Stimulated activated CD4-positive, alpha-beta T cell treated with anti-CD3 and anti-CD28 coated beads, TNF-alpha, amount 100 ng/mL, for 1 hour (primary cell): ENCODE results near the gene UBE2G1.
"Not testable (repeated sequence)": the region's sequence is repeated elsewhere in the genome, so short reads cannot be mapped to it uniquely, and the experiment has no call there.

Experiments
- DNase-seq, 3 donors: peaks; one replicate each; pipeline ENCODE4 v3.0.0-alpha.2; 2020; ENCODE audit warnings: low read depth in 3 of 3, low spot score in 1 of 3

The UBE2G1 gene

DNA sequence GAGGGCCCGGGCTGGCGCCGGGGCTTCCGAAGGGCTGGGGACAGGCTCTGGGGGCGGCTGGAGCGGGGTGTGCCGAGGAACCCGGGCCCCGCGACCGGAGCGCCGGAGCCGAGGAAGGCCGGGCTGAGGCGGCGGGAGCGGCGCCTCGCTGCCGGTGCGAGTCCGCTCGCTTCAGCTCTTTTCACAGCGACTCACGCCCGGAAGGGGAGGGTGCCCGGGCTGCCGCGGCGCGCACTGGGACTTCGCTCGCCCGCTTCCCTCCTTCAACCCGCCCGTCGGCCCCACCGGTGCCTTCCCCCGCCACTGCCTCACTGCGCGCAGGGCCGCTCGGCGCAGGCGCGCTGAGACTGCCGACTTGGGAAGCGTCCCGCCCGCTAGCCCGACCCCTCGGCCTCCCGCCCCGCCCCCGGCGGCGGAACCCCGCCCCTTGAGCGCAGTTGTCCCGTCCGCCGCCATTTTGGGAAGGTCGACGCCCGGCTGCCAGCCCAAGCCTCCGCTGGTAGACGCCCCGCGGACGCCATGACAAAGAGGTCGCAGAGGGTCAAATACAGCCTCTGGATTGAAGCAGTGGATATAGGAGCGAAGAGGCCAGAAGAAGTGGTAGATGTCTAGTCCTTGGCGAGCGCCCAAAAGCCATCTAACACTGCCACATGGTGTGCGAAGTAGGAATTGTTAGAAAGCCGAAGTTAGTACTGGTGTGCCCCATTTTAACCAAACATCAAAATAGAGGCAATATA is at the start of gene UBE2G1:
Gene UBE2G1 (minus strand): TSS at position 349 of the 737 bp plus-strand sequence. CDS start 359 bp downstream, outside the sequence.
- peak; percentile 98 to 100 (median 98) for DNase-seq

GRCh38 chr17:4412933-4413831 is 46.7 kb upstream of the UBE2G1 start:
- peak; percentile 68 to 92 (median 75) for DNase-seq

- DNase-seq: no peak
Observed at GRCh38 chr17:4411201-4411600, 44.7 kb upstream of the UBE2G1 start.

- no peak for DNase-seq
Observed at GRCh38 chr17:4409659-4410058, 43.2 kb upstream of the UBE2G1 start.

- no peak for DNase-seq
Observed at GRCh38 chr17:4407851-4408250, 41.4 kb upstream of the UBE2G1 start.

GRCh38 chr17:4407216-4407615 is 40.7 kb upstream of the UBE2G1 start:
- no peak for DNase-seq

DNA sequence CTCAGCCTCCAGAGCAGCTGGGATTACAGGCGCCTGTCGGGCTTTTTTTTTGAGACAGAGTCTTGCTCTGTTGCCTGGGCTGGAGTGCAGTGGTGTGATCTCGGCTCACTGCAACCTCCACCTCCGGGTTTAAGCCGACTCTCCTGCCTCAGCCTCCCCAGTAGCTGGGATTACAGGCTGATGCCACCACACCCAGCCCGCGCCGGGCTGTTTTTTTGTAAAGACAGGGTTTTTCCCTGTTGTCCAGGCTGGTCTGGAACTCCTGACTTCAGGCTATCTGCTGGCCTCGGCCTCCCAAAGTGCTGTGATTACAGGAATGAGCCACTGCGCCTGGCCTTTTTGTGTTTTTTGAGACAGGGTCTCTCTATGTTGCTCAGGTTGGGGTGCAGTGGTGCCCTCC is 39.9 kb upstream of the UBE2G1 start:
- no peak for DNase-seq

DNA sequence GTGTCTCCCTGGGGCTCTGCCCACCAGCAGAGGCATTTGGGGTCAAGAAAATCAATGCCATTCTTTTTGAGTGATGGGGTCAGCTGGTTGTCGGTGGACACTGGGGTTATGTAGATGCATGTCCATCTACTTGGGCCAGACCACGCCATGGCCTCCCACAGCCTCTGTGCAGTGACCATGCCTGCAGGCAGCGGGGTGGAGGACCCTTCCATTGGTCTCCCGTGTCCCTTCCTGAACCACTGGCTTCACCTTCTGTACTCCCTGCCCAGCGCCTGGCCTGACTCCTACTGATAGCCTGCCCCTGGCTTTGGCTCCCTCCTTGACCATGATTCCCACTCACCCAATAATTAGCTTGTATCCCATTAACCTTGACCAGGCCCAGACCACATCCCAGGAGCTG is 39.2 kb upstream of the UBE2G1 start:
- DNase-seq: no peak

GRCh38 chr17:4405038-4405669 is 38.7 kb upstream of the UBE2G1 start:
- no peak for DNase-seq

- no peak for DNase-seq
Observed at GRCh38 chr17:4397840-4398239, 31.4 kb upstream of the UBE2G1 start.

DNA sequence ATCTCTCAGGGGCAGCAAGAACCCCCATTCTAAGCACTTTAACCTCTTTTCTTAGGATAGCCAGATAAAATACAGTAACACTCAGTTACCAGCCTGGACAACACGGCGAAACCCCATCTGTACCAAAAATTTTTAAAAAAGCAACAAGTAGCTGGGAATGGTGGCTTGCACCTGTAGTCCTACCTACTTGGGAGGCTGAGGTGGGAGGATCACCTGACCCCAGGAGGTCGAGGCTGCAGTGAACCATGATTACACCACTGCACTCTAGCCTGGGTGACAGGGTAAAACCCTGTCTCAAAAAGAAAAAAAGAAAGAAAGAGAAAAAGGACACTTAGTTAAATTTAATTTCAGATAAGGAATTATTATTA is 28.6 kb upstream of the UBE2G1 start:
- DNase-seq: no peak

GRCh38 chr17:4394208-4395110 is 28.0 kb upstream of the UBE2G1 start:
- DNase-seq: no peak

DNA sequence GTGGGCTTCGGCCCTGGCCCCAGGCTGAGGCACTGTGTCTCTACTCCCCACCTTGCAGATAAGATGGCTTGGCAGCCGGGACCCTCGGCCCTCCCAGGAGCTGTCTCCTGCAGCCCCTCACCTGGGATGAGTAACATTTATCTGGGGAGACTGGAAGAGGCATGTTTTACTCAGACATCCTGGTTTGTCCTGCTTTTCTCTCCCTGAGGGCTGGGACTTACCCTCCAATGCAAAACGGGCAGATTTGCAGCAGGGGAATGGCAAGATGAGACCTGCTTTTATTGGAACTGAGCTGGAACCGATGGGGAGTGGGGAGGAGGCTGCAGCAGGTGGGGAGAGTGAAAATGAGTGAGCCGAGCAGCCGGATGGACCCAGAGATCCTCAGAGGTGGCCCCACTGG is 27.3 kb upstream of the UBE2G1 start:
- DNase-seq: no peak

- DNase-seq: no peak
Observed at GRCh38 chr17:4389079-4389478, 22.6 kb upstream of the UBE2G1 start.

DNA sequence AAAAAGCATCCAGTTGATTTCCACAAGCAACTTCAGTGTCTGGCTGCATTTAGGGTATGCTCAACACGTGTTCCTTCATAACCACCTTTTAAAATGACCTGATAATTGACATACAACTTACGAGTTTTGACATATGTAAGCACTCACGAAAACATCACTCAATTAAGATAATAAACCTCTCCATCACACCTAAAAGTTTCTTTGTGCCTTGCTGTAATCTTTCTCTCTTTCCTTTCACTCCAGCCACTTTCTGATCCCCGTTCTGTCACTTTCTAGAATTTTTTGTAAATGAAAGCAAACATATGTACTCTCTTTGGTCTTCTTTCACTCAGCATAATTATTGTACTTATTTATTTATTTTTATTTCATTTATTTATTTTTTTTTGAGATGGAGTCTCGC is 20.7 kb upstream of the UBE2G1 start:
- no peak for DNase-seq

GRCh38 chr17:4386406-4386805 is 19.9 kb upstream of the UBE2G1 start:
- no peak for DNase-seq

DNA sequence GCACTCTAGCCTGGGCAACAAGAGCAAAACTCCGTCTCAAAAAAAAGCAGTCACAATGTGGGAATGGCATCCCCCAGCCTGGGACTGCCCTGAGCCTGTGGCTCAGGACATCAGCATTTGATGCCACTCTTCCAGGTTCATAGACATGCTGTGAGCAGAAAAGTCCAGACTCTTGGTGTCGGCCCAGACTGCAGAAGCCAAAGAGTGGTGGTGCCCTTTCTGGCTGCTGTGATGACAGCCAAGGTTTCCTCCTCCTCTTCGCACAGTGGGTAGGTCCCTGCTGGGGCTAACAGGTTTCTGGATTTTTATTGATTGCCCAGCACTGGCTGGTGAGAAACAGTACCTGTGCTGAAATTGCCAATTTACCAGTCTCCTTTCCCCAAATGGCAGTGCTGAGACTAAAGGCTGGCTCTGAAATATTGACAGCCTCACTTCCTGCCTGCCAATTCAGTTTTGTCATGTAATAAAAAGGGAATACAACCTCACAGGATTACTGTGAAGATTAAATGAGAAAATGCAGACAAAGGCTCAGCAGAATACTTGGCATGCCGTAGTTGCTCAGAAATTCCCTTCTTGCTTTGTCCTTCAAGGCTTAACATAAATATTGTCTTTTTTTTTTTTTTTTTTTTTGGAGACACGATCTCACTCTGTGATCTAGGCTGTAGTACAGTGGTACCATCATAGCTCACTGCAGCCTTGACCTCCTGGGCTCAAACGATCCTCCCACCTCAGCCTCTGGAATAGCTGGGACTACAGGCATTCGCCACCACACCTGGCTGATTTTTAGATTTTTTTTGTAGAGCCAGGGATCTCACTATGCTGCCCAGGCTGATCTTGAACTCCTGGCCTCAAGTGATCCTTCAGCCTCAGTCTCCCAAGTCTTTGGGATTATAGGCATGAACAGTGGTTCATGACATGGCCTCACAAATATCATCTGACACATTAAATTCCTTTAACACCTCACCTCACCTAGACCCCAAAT is 15.5 kb upstream of the UBE2G1 start:
- DNase-seq: no peak

DNA sequence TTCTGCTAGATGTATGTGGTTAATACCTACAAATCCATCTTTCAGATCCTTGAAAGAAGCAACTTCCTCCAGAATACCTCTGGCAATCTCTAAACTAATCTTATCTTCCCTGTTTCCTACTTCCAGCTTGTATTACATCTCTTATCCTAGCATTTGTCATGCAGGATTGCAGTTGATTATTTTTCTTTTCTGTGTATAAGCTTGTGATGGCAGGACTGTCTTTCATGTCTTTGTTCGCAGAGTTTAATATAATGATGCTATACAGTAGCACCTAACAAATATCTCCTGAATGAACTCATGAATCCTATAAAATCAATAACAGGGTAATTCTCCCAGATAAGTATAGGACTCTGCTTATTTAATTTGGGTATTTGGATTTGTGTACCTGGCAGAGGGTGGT is 12.2 kb upstream of the UBE2G1 start:
- no peak for DNase-seq

- DNase-seq: not testable (repeated sequence)
Observed at GRCh38 chr17:4377247-4377646, 10.8 kb upstream of the UBE2G1 start.
